Endothelial cell of umbilical vein (primary cell): ENCODE data around the gene CHP1. TPM values are rescaled to one million over a fixed set of nuclear protein-coding genes. Genes with fewer than 3 reads are reported as not detected.

Experiments
- BruUV-seq: library from RNA; stranded (reverse); fragments of 400-500 nt; replicated peaks from 2 replicates; lab custom pipeline; 2021; lab: Mats Ljungman, UMichigan
- CTCF ChIA-PET: fragments of 300-600, 350-600 bp; sonication (Branson Sonifier 250); formaldehyde crosslinking; loops from one replicate; lab custom pipeline; 2021; ENCODE audit warnings: antibody characterized with exemption, inconsistent platforms; lab: Charles Lee
- POLR2A ChIA-PET: fragments of 300-600, 350-600 bp; sonication (Branson Sonifier 250); formaldehyde crosslinking; loops from one replicate; lab custom pipeline; 2021; ENCODE audit warnings: antibody characterized with exemption, inconsistent platforms; lab: Charles Lee
- DNase-seq: peaks from one replicate; pipeline ENCODE4 v3.0.0-alpha.2; 2011; ENCODE audit warnings: low read depth, low spot score
- FAIRE-seq: peaks from 2 replicates; lab custom pipeline; 2011; peaks lifted over from hg19 to GRCh38; lab: Jason Lieb, UNC
- H2AFZ ChIP-seq: 2 replicates; pipeline ENCODE4 v1.6.0; 2012; ENCODE audit warnings: low read depth, low read length, control low read depth, inconsistent platforms
- H3K27ac ChIP-seq: 2 replicates; pipeline ENCODE4 v1.5.1; 2011; ENCODE audit warnings: low read depth, mild to moderate bottlenecking, control low read depth, low read length, moderate library complexity; ENCODE audit not compliant: insufficient read depth
- H3K27me3 ChIP-seq, 2 experiments: 2 replicates each; pipeline versions ENCODE4 v1.6.0 to v1.6.1; 2011; ENCODE audit warnings: low read length in 2 of 2, mixed read lengths in 1 of 2; ENCODE audit not compliant: control insufficient read depth in 2 of 2, insufficient read depth in 2 of 2
- H3K36me3 ChIP-seq, 2 experiments: 2 replicates in 1 of 2; 3 replicates in 1 of 2; pipeline ENCODE4 v1.5.1; 2011; ENCODE audit warnings: low read length in 2 of 2, mild to moderate bottlenecking in 1 of 2, moderate library complexity in 1 of 2; ENCODE audit not compliant: control insufficient read depth in 2 of 2, insufficient read depth in 2 of 2; ENCODE audit errors: extremely low read depth in 1 of 2
- H3K4me1 ChIP-seq: 3 replicates; pipeline ENCODE4 v1.5.1; 2011; ENCODE audit warnings: mild to moderate bottlenecking, low read length; ENCODE audit not compliant: control insufficient read depth, insufficient read depth; ENCODE audit errors: extremely low read depth
- H3K4me2 ChIP-seq: 2 replicates; pipeline ENCODE4 v1.6.1; 2011; ENCODE audit warnings: low read length, control low read depth, mixed read lengths; ENCODE audit not compliant: insufficient read depth
- H3K4me3 ChIP-seq, 3 experiments: fragments of 200-600 bp in 1 of 3; sonication (generic), shearing (Covaris generic) in 1 of 3; replicated peaks in 1 of 3; 2 replicates each; pipeline ENCODE4 v1.5.1; 2011 to 2016; ENCODE audit warnings: control low read depth in 3 of 3, low read length in 3 of 3, mild to moderate bottlenecking in 2 of 3, inconsistent platforms in 1 of 3, low read depth in 1 of 3, moderate library complexity in 1 of 3; ENCODE audit not compliant: insufficient read depth in 1 of 3
- H3K79me2 ChIP-seq: 2 replicates; pipeline ENCODE4 v1.6.0; 2012; ENCODE audit warnings: low read length, inconsistent platforms; ENCODE audit not compliant: control insufficient read depth, insufficient read depth
- H3K9ac ChIP-seq: replicated peaks from 2 replicates; pipeline ENCODE3; 2011; ENCODE audit warnings: low read length, control low read depth; ENCODE audit not compliant: insufficient read depth; ENCODE audit errors: extremely low read depth
- H3K9me1 ChIP-seq: replicated peaks from 3 replicates; pipeline ENCODE4 v1.6.0; 2011; ENCODE audit warnings: mild to moderate bottlenecking, low read length; ENCODE audit not compliant: control insufficient read depth, insufficient read depth; ENCODE audit errors: extremely low read depth
- H3K9me3 ChIP-seq: replicated peaks from 2 replicates; pipeline ENCODE4 v1.5.1; 2012; ENCODE audit warnings: low read length, inconsistent platforms; ENCODE audit not compliant: control insufficient read depth, insufficient read depth
- H4K20me1 ChIP-seq: replicated peaks from 2 replicates; pipeline ENCODE3; 2011; ENCODE audit warnings: mild to moderate bottlenecking, low read length; ENCODE audit not compliant: control insufficient read depth, insufficient read depth; ENCODE audit errors: extremely low read depth
- EZH2 ChIP-seq: IDR thresholded peaks from 2 replicates; pipeline ENCODE4 v1.6.1; 2012; ENCODE audit warnings: borderline replicate concordance, low read depth, mild to moderate bottlenecking, moderate library complexity, low read length, inconsistent platforms; ENCODE audit not compliant: severe bottlenecking
- FOS ChIP-seq: IDR thresholded peaks from 2 replicates; pipeline ENCODE4 v1.6.1; 2011; ENCODE audit warnings: mild to moderate bottlenecking, low read length, moderate library complexity, borderline replicate concordance; ENCODE audit not compliant: insufficient read depth
- GATA2 ChIP-seq: IDR thresholded peaks from 2 replicates; pipeline ENCODE4 v1.7.0; 2011; ENCODE audit warnings: low read depth, mild to moderate bottlenecking, moderate library complexity, mixed read lengths, low read length; ENCODE audit not compliant: insufficient read length, insufficient read depth
- JUN ChIP-seq: IDR thresholded peaks from 2 replicates; pipeline ENCODE4 v1.6.1; 2011; ENCODE audit warnings: borderline replicate concordance, low read depth; ENCODE audit not compliant: insufficient read length, insufficient read depth
- MYC ChIP-seq: IDR thresholded peaks from one replicate; pipeline ENCODE4 v1.6.1; 2011; ENCODE audit warnings: mild to moderate bottlenecking, low read depth, low read length
- POLR2A ChIP-seq: IDR thresholded peaks from 2 replicates; pipeline ENCODE4 v1.6.1; 2012; ENCODE audit warnings: low read depth, mild to moderate bottlenecking, control low read depth, low read length
- POLR2AphosphoS5 ChIP-seq: IDR thresholded peaks from 2 replicates; pipeline ENCODE4 v1.6.1; 2012; ENCODE audit warnings: low read depth, mild to moderate bottlenecking, control low read depth, low read length, moderate library complexity; ENCODE audit not compliant: insufficient read depth
- dilution Hi-C: fragments of 300-500 bp; cut with MboI; formaldehyde crosslinking; loops from one replicate; pipeline ENCODE4 v1.15.0; 2019; ENCODE audit warnings: low sequenced_read_pairs; ENCODE audit not compliant: extremely low pct_ligation_motif_present
- intact Hi-C: fragments of 100-400 bp; cut with micrococcal nuclease; formaldehyde crosslinking; loops from one replicate; pipeline ENCODE4 v1.10.0; 2022
- polyA plus RNA-seq, 4 experiments: library from polyadenylated mRNA; depleted of rRNA in 3 of 4; stranded (reverse) in 3 of 4; unstranded in 1 of 4; fragments of >200 nt; gene quantifications; 2 replicates each; pipeline versions ENCODE4 v1.2.1 to v1.2.3, GENCODE V29; 2011 to 2012; ENCODE audit warnings: missing spikeins in 1 of 4
- total RNA-seq: library from RNA; stranded (reverse); gene quantifications from 2 replicates; pipeline ENCODE4 v1.2.3, GENCODE V29; 2021
- TF ChIP-seq, protein P1 (sequence below): IDR thresholded peaks from 2 replicates; pipeline ENCODE4 v1.6.1; 2011; ENCODE audit not compliant: insufficient read depth, insufficient read length
- TF ChIP-seq, protein P2 (sequence below), 2 donors: IDR thresholded peaks; 1 replicate in 1 of 2; 2 replicates in 1 of 2; pipeline ENCODE4 v1.5.1; 2011; ENCODE audit warnings: low read length in 2 of 2, mild to moderate bottlenecking in 2 of 2, moderate library complexity in 2 of 2, control low read depth in 1 of 2, inconsistent platforms in 1 of 2, low read depth in 1 of 2; ENCODE audit not compliant: insufficient read depth in 1 of 2; ENCODE audit errors: extremely low read depth in 1 of 2

Gene CHP1
- total and polyA plus RNA-seq, 2 donors (not counting 3 experiments of a cell fraction or from before 2014, with no cell fraction given): 49.1 to 96.2 TPM

DNA sequence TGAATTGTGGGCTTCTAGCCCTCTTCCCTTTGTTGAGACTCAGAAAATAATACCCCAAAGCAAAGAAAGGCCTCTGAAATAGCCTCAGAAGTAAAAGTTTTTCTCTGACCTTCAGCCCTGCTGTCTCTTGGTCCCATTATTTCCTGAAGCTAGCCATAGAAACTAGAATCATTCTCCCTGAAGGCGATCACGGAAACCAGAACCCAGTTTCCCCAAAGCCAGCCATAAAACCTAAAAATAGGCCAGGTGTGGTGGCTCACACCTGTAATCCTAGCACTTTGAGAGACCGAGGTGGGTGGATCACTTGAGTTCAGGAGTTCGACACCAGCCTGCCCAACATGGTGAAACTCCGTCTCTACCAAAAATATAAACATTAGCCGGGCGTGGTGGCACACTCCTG is 27.7 kb upstream of the CHP1 start:
- Histone ChIP-seq H3K4me2 (no peak overlapping the region), H4K20me1 (no peaks in the 10 kb centered on the region), H3K4me3 (no peak overlapping the region), H3K9me3 (no peaks in the 10 kb centered on the region), H3K9me1 (no peaks in the 10 kb centered on the region), H2AFZ (no peak overlapping the region), H3K36me3 (no peaks in the 10 kb centered on the region), H3K9ac (no peak overlapping the region), H3K4me1 (no peaks in the 10 kb centered on the region), H3K27me3 (peaks cover 0 to 2% of the 10 kb centered on the region in 2 experiments), H3K79me2 (no peaks in the 10 kb centered on the region), H3K27ac (no peak overlapping the region)
- BruUV-seq: no TSS peak
- DNase-seq: no peak
- TF ChIP-seq MYC (no peak), GATA2 (no peak), POLR2A (no peak), FOS (no peak), EZH2 (no peak), JUN (no peak), POLR2AphosphoS5 (no peak)
- TF ChIP-seq, protein P1, sequence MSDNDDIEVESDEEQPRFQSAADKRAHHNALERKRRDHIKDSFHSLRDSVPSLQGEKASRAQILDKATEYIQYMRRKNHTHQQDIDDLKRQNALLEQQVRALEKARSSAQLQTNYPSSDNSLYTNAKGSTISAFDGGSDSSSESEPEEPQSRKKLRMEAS: no peak
- TF ChIP-seq, protein P2, sequence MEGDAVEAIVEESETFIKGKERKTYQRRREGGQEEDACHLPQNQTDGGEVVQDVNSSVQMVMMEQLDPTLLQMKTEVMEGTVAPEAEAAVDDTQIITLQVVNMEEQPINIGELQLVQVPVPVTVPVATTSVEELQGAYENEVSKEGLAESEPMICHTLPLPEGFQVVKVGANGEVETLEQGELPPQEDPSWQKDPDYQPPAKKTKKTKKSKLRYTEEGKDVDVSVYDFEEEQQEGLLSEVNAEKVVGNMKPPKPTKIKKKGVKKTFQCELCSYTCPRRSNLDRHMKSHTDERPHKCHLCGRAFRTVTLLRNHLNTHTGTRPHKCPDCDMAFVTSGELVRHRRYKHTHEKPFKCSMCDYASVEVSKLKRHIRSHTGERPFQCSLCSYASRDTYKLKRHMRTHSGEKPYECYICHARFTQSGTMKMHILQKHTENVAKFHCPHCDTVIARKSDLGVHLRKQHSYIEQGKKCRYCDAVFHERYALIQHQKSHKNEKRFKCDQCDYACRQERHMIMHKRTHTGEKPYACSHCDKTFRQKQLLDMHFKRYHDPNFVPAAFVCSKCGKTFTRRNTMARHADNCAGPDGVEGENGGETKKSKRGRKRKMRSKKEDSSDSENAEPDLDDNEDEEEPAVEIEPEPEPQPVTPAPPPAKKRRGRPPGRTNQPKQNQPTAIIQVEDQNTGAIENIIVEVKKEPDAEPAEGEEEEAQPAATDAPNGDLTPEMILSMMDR (IDR thresholded peaks at IDR 0.05; ENCODE audit: extremely low read depth in 1 of 2, insufficient read depth in 1 of 2, low read depth in 1 of 2, low read length in 2 of 2): no peak
- FAIRE-seq: no peak
- POLR2A ChIA-PET: no interaction called here
- intact Hi-C loops: no loop called here
- dilution Hi-C loops: no loop called here
- CTCF ChIA-PET: interaction anchor here (1.5 kb wide), 1 partner anchor 10 kb away, joined by 6 read pairs; no protein-coding TSS in a partner anchor
